Endothelial cell (in vitro differentiated cells): Measurements from ENCODE around the gene ZNF593OS. TPM values are rescaled to one million over a fixed set of nuclear protein-coding genes. Genes with fewer than 3 reads are reported as not detected.

Source experiments
- DNase-seq: peaks from one replicate; pipeline ENCODE4 v3.0.0; 2021; ENCODE audit warnings: low spot score
- H3K27ac Mint-ChIP-seq: one replicate; pipeline ENCODE4 v1.8.0; 2021; ENCODE audit warnings: mixed read lengths, inconsistent platforms; ENCODE audit not compliant: unreplicated experiment
- H3K27me3 Mint-ChIP-seq: one replicate; pipeline ENCODE4 v1.8.0; 2021; ENCODE audit warnings: mild to moderate bottlenecking, moderate library complexity, mixed read lengths, inconsistent platforms; ENCODE audit not compliant: unreplicated experiment
- H3K36me3 Mint-ChIP-seq: one replicate; pipeline ENCODE4 v1.8.0; 2021; ENCODE audit warnings: mild to moderate bottlenecking, low read depth, mixed read lengths, inconsistent platforms; ENCODE audit not compliant: unreplicated experiment
- H3K4me1 Mint-ChIP-seq: one replicate; pipeline ENCODE4 v1.8.0; 2021; ENCODE audit warnings: mild to moderate bottlenecking, mixed read lengths, inconsistent platforms; ENCODE audit not compliant: unreplicated experiment
- H3K4me3 Mint-ChIP-seq: one replicate; pipeline ENCODE4 v1.8.0; 2021; ENCODE audit warnings: mild to moderate bottlenecking, mixed read lengths, inconsistent platforms; ENCODE audit not compliant: unreplicated experiment
- H3K9me3 Mint-ChIP-seq: one replicate; pipeline ENCODE4 v1.8.0; 2021; ENCODE audit warnings: mixed read lengths, inconsistent platforms; ENCODE audit not compliant: unreplicated experiment
- CTCF ChIP-seq: fragments of 200-600 bp; sonication (generic); IDR thresholded peaks from one replicate; pipeline ENCODE4 v1.5.0; 2021; ENCODE audit warnings: antibody characterized with exemption; ENCODE audit not compliant: unreplicated experiment
- total RNA-seq: library from RNA; stranded (reverse); fragmentation: NEBNext Ultra II Directional; extraction: Animal tissue kit (Norgen Biotek cat#: 25700); gene quantifications from one replicate; pipeline ENCODE4 v1.2.1, GENCODE V29; 2021; ENCODE audit not compliant: unreplicated experiment

Gene ZNF593OS
- total RNA-seq, 1 donor from 2014 or later, result not detected

- DNase-seq, result no peak
- Mint-ChIP-seq H3K9me3 (no peaks in the 10 kb centered on the region), H3K4me1 (peaks cover 3% of the 10 kb centered on the region), H3K4me3 (no peak overlapping the region), H3K36me3 (no peaks in the 10 kb centered on the region), H3K27me3 (peaks cover 3% of the 10 kb centered on the region), H3K27ac (no peak overlapping the region)
- no peak for TF ChIP-seq CTCF
These were observed 28.8 kb upstream of the ZNF593OS start for GRCh38 chr1:26200413-26200812.

DNA sequence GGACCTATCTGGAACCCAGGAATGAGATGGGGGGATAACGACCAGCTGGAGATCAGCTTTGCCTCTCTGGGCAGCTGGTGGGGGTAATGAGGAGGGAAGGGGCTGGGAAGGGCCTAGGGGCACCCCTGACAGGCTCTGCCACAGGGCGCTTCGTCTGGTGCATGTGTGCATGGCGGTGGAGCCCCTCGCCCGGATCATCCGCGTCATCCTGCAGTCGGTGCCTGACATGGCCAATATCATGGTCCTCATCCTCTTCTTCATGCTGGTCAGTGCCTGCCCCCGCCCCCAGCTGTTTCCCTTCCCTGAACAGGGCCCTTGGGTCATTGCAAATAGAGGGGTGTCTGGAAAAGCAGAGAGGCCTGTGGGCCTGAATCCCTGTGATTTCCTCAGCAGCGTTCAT, 26.2 kb upstream of the ZNF593OS start:
- H3K4me3 Mint-ChIP-seq, result no peak overlapping the region
- no peak for TF ChIP-seq CTCF
- H3K27ac Mint-ChIP-seq, result no peak overlapping the region
- peaks cover 3% of the 10 kb centered on the region for H3K27me3 Mint-ChIP-seq
- H3K9me3 Mint-ChIP-seq, result no peaks in the 10 kb centered on the region
- DNase-seq, result no peak
- H3K4me1 Mint-ChIP-seq, result no peaks in the 10 kb centered on the region
- no peaks in the 10 kb centered on the region for H3K36me3 Mint-ChIP-seq

DNA sequence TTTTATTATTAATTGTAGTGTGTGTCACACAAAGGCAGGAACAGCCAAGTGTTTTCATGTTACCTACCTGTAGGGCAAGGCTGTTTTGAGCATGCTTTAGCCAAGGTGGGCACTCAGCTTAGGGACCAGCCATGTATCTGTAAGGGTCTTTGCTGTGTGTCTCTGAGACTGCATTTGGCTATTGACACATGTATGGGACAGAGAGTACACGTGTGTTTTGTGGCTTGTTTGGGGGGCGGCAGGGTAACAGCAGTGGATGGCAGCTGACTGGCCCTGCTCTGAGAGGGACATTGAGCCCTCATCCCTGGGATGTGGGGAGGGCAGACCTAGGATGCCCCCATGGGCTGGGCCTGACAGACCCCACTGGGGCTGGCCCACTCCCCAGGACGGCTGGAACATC, 25.7 kb upstream of the ZNF593OS start:
- Mint-ChIP-seq H3K27ac (no peak overlapping the region), H3K36me3 (no peaks in the 10 kb centered on the region), H3K27me3 (peaks cover 3% of the 10 kb centered on the region), H3K4me3 (no peak overlapping the region), H3K9me3 (no peaks in the 10 kb centered on the region), H3K4me1 (no peaks in the 10 kb centered on the region)
- TF ChIP-seq CTCF, result no peak
- DNase-seq, result no peak

GRCh38 chr1:26195805-26196204, 24.2 kb upstream of the ZNF593OS start:
- Mint-ChIP-seq H3K27ac (no peak overlapping the region), H3K4me3 (no peak overlapping the region), H3K36me3 (no peaks in the 10 kb centered on the region), H3K27me3 (peaks cover 3% of the 10 kb centered on the region), H3K4me1 (no peaks in the 10 kb centered on the region), H3K9me3 (no peaks in the 10 kb centered on the region)
- DNase-seq, result no peak
- no peak for TF ChIP-seq CTCF

GRCh38 chr1:26191739-26192138, 20.1 kb upstream of the ZNF593OS start:
- Mint-ChIP-seq H3K4me3 (no peak overlapping the region), H3K4me1 (no peaks in the 10 kb centered on the region), H3K9me3 (no peaks in the 10 kb centered on the region), H3K27ac (no peak overlapping the region), H3K27me3 (no peaks in the 10 kb centered on the region), H3K36me3 (peaks cover 5% of the 10 kb centered on the region)
- DNase-seq, result no peak
- TF ChIP-seq CTCF, result no peak
